Measurements from ENCODE around the gene FAM124A. TPM values are rescaled to one million over a fixed set of nuclear protein-coding genes. Genes with fewer than 3 reads are reported as not detected.
A peak's percentile ranks its signal among the peaks of the same experiment; 100 is the strongest.

The FAM124A gene
- total and polyA plus RNA-seq, 10 of the 15 experiments (the other 5 are each of a cell fraction or from before 2014, with no cell fraction given), result not detected

GRCh38 chr13:51329606-51330005, 107.4 kb downstream of the FAM124A start:
- Histone ChIP-seq H2AFZ (ENCODE audit: control insufficient read depth, low read depth, low read length) (no peak overlapping the region), H3K27me3 (replicated peaks in 1 of 2; ENCODE audit: control insufficient read depth in 2 of 2, insufficient read depth in 2 of 2, low read length in 1 of 2) (no peaks in the 10 kb centered on the region), H3K36me3 (ENCODE audit: control insufficient read depth in 2 of 2, insufficient read depth in 2 of 2, low read length in 1 of 2) (no peaks in the 10 kb centered on the region), H3K4me1 (ENCODE audit: control insufficient read depth, insufficient read depth, low read length) (peaks cover 24% of the 10 kb centered on the region), H3K9ac (ENCODE audit: control insufficient read depth, insufficient read depth, low read length) (no peak overlapping the region), H3K79me2 (ENCODE audit: control insufficient read depth, insufficient read depth, low read length) (no peaks in the 10 kb centered on the region), H3K9me3 (replicated peaks; ENCODE audit: control insufficient read depth, insufficient read depth, low read length) (no peaks in the 10 kb centered on the region), H3K4me3 (no peak overlapping the region), H3K4me2 (ENCODE audit: control insufficient read depth, insufficient read depth) (no peak overlapping the region), H3K27ac (ENCODE audit: control insufficient read depth, insufficient read depth) (no peak overlapping the region), H4K20me1 (ENCODE audit: control insufficient read depth, insufficient read depth) (no peaks in the 10 kb centered on the region)
- WGBS (ENCODE audit: insufficient coverage, insufficient replicate concordance, low lambda C conversion rate, missing lambda C conversion rate), result 70% methylated on average over 2 of the region's 3 CpGs
- POLR2A ChIA-PET, result interaction anchor here (0.6 kb wide), 1 partner anchor 416 kb away, joined by 3 read pairs; no protein-coding TSS in a partner anchor
- TF ChIP-seq CEBPZ (IDR thresholded peaks at IDR 0.05; ENCODE audit: low read depth, low read length) (no peak), ZBTB33 (IDR thresholded peaks at IDR 0.05) (no peak), RUNX3 (IDR thresholded peaks at IDR 0.05; ENCODE audit: low read length) (peak; percentile 25; the same call in 1 of the 2 replicates), USF1 (IDR thresholded peaks at IDR 0.05; ENCODE audit: borderline replicate concordance, extremely low read length, insufficient read depth, low read depth, low read length) (no peak), BRCA1 (IDR thresholded peaks at IDR 0.05; ENCODE audit: low read depth, low read length) (no peak), NFYA (IDR thresholded peaks at IDR 0.05; ENCODE audit: borderline replicate concordance, low read depth, low read length) (no peak), CREB1 (IDR thresholded peaks at IDR 0.05; ENCODE audit: low read depth) (no peak), BACH1 (IDR thresholded peaks at IDR 0.05; ENCODE audit: borderline replicate concordance) (no peak)
- CTCF ChIA-PET, result interaction anchor here (0.9 to 2.4 kb wide), 3 partner anchors 18 to 43 kb away, joined by 3 to 6 read pairs (median 3); no protein-coding TSS in a partner anchor
- FAIRE-seq (no peak), ATAC-seq (no peak), DNase-seq (ENCODE audit: low read depth, low spot score) (no peak)
- RAD21 ChIA-PET (ENCODE audit: unreplicated experiment), result interaction anchor here (1.0 kb wide), 1 partner anchor 103 kb away, joined by 3 read pairs; no protein-coding TSS in a partner anchor
- in situ Hi-C loops (cut with MboI), result no loop called here
- SMC1A ChIA-PET (ENCODE audit: uncharacterized antibody, unreplicated experiment), result interaction anchor here (0.6 to 2.0 kb wide), 5 partner anchors 11 to 467 kb away, joined by 3 to 7 read pairs (median 3); no protein-coding TSS in a partner anchor
- no TSS peak for BruUV-seq (replicated peaks)
- intact Hi-C loops (cut with micrococcal nuclease; ENCODE audit: unreplicated experiment), result no loop called here

All from GM12878 (cell line).